Upper lobe of right lung (tissue), 1 donor: ENCODE measurements around the gene ECI2. TPM values are rescaled to one million over a fixed set of nuclear protein-coding genes. Genes with fewer than 3 reads are reported as not detected.
"Not testable (repeated sequence)": the region's sequence is repeated elsewhere in the genome, so short reads cannot be mapped to it uniquely, and the experiment has no call there.

Experiments used
- ATAC-seq: fragments of 200-7000 bp; cut with Tn5 transposase; one replicate; pipeline ENCODE4 v1.9.1; 2020; ENCODE audit warnings: mild to moderate bottlenecking, moderate library complexity
- DNase-seq: peaks from one replicate; pipeline ENCODE4 v3.0.0-alpha.2; 2020
- H3K27ac ChIP-seq: fragments of 200-600 bp; one replicate; pipeline ENCODE4 v1.8.0; 2022
- H3K27me3 ChIP-seq: fragments of 200-600 bp; one replicate; pipeline ENCODE4 v1.8.0; 2022; ENCODE audit warnings: mild to moderate bottlenecking
- H3K36me3 ChIP-seq: fragments of 200-600 bp; one replicate; pipeline ENCODE4 v1.8.0; 2022
- H3K4me1 ChIP-seq: fragments of 200-600 bp; one replicate; pipeline ENCODE4 v1.8.0; 2022
- H3K4me3 ChIP-seq: fragments of 200-600 bp; one replicate; pipeline ENCODE4 v1.8.0; 2022; ENCODE audit warnings: mild to moderate bottlenecking
- H3K9me3 ChIP-seq: fragments of 200-600 bp; one replicate; pipeline ENCODE4 v1.8.0; 2022
- CTCF ChIP-seq: fragments of 200-600 bp; IDR thresholded peaks from one replicate; pipeline ENCODE4 v1.8.0; 2022; ENCODE audit warnings: antibody characterized with exemption
- intact Hi-C: fragments of 100-400 bp; cut with DNase I; formaldehyde crosslinking; loops from one replicate; pipeline ENCODE4 v1.11.0; 2022
- total RNA-seq: library from RNA; stranded (reverse); fragmentation: NEBNext Ultra II Directional; extraction: Animal tissue kit (Norgen Biotek cat#: 25700); gene quantifications from one replicate; pipeline ENCODE4 v1.2.1, GENCODE V29; 2021
- donor health status: DM: no; HTN: yes; CAD: no; lungs with severe emphysema.

Gene ECI2
- total RNA-seq, 1 donor from 2014 or later: 33.9 TPM

- no peaks in the 10 kb centered on the region for H3K27me3 ChIP-seq
- DNase-seq: no peak
- H3K4me1 ChIP-seq: no peaks in the 10 kb centered on the region
- intact Hi-C loops: no loop called here
- H3K27ac ChIP-seq: no peak overlapping the region
- TF ChIP-seq CTCF: no peak
- H3K9me3 ChIP-seq: no peaks in the 10 kb centered on the region
- no peak for ATAC-seq
- no peaks in the 10 kb centered on the region for H3K36me3 ChIP-seq
- no peak overlapping the region for H3K4me3 ChIP-seq
Measured at GRCh38 chr6:4093288-4093687, 42.1 kb downstream of the ECI2 start.

GRCh38 chr6:4091941-4092340 is 43.4 kb downstream of the ECI2 start:
- H3K4me1 ChIP-seq: no peaks in the 10 kb centered on the region
- no peaks in the 10 kb centered on the region for H3K36me3 ChIP-seq
- no peaks in the 10 kb centered on the region for H3K27me3 ChIP-seq
- ATAC-seq (no peak), DNase-seq (no peak)
- no peak overlapping the region for H3K27ac ChIP-seq
- TF ChIP-seq CTCF: no peak
- intact Hi-C loops: no loop called here
- no peaks in the 10 kb centered on the region for H3K9me3 ChIP-seq
- H3K4me3 ChIP-seq: no peak overlapping the region

- intact Hi-C loops, H3K27ac ChIP-seq, H3K9me3 ChIP-seq, H3K27me3 ChIP-seq, H3K4me3 ChIP-seq, DNase-seq, H3K36me3 ChIP-seq, H3K4me1 ChIP-seq, ATAC-seq: not testable (repeated sequence)
Measured at GRCh38 chr6:4090043-4090442, 45.3 kb downstream of the ECI2 start.

- H3K27ac ChIP-seq: no peak overlapping the region
- no peak for ATAC-seq
- H3K9me3 ChIP-seq: no peaks in the 10 kb centered on the region
- no peaks in the 10 kb centered on the region for H3K27me3 ChIP-seq
- intact Hi-C loops: no loop called here
- H3K4me1 ChIP-seq: no peaks in the 10 kb centered on the region
- no peak overlapping the region for H3K4me3 ChIP-seq
- TF ChIP-seq CTCF: no peak
- no peaks in the 10 kb centered on the region for H3K36me3 ChIP-seq
- DNase-seq: no peak
Measured at GRCh38 chr6:4088704-4089103, 46.7 kb downstream of the ECI2 start.

- DNase-seq (no peak), ATAC-seq (no peak)
- intact Hi-C loops: no loop called here
- TF ChIP-seq CTCF: no peak
- H3K27me3 ChIP-seq: no peaks in the 10 kb centered on the region
- H3K27ac ChIP-seq: no peak overlapping the region
- no peaks in the 10 kb centered on the region for H3K36me3 ChIP-seq
- no peaks in the 10 kb centered on the region for H3K4me1 ChIP-seq
- no peaks in the 10 kb centered on the region for H3K9me3 ChIP-seq
- H3K4me3 ChIP-seq: no peak overlapping the region
Measured at GRCh38 chr6:4085332-4085700, 50.1 kb downstream of the ECI2 start.

GRCh38 chr6:4084444-4085331 is 50.7 kb downstream of the ECI2 start:
- Histone ChIP-seq H3K27ac (no peak overlapping the region), H3K9me3 (no peaks in the 10 kb centered on the region), H3K4me1 (no peaks in the 10 kb centered on the region), H3K27me3 (no peaks in the 10 kb centered on the region), H3K36me3 (no peaks in the 10 kb centered on the region), H3K4me3 (no peak overlapping the region)
- TF ChIP-seq CTCF: no peak
- intact Hi-C loops: no loop called here
- ATAC-seq: no peak
- no peak for DNase-seq
